ENCODE results near the gene NUP133.
A peak's percentile ranks its signal among the peaks of the same experiment; 100 is the strongest.
"Not testable (repeated sequence)": the region's sequence is repeated elsewhere in the genome, so short reads cannot be mapped to it uniquely, and the experiment has no call there.

Gene NUP133

GRCh38 chr1:229412056-229412455, 96.1 kb downstream of the NUP133 start:
- no peak for DNase-seq (ENCODE audit: low read depth)

- no peak for DNase-seq (ENCODE audit: low read depth)
Observed at GRCh38 chr1:229411434-229412055, 96.6 kb downstream of the NUP133 start.

GRCh38 chr1:229410692-229411433, 97.3 kb downstream of the NUP133 start:
- peak; percentile 5 for DNase-seq (ENCODE audit: low read depth)

DNA sequence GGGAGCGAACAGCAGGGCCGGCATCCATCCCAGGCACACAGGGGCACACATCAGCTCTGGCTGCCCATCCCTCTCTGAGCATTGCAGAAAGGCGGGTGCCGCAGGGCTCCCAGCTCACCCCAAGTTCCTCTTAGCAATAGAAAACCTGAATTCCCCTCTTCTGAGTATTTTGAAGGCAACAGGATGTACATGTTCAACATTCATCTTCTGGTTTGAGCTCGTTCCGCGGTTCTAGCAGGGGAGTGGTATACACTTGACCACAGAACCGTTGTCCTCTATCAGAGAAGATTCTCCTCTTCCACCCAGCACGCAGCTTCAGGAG, 97.8 kb downstream of the NUP133 start:
- no peak for DNase-seq (ENCODE audit: low read depth)

- no peak for DNase-seq (ENCODE audit: low read depth)
Observed at GRCh38 chr1:229409616-229410369, 98.3 kb downstream of the NUP133 start.

DNA sequence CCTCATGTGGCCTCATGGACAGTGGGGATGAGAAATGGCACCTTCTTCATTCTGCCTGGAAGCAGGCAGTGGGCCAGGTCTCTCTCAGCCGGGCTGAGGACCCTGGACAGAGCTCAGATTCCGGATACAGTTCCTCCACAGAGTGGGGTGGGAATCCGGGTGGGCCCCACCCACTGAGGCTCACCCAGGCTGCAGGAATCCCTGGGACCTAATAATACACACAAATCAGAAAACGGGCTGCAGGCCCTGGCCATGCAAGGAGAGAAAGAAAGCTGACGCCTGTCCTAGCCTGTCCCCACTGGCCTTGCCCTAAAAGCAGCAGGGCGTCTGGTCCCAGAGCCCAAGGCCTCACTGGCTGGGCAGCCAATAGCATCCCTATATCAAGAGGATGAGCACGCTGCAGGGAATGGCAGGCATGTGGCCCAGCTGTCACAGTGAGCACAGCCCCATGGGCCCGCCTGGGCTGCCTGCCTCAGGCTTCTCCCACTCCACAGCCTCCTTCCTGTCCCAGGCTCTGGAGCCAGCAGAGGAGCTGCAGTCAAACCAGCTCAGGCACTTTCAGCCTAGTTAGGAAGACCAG, 99.6 kb downstream of the NUP133 start:
- no peak for DNase-seq (ENCODE audit: low read depth)

DNA sequence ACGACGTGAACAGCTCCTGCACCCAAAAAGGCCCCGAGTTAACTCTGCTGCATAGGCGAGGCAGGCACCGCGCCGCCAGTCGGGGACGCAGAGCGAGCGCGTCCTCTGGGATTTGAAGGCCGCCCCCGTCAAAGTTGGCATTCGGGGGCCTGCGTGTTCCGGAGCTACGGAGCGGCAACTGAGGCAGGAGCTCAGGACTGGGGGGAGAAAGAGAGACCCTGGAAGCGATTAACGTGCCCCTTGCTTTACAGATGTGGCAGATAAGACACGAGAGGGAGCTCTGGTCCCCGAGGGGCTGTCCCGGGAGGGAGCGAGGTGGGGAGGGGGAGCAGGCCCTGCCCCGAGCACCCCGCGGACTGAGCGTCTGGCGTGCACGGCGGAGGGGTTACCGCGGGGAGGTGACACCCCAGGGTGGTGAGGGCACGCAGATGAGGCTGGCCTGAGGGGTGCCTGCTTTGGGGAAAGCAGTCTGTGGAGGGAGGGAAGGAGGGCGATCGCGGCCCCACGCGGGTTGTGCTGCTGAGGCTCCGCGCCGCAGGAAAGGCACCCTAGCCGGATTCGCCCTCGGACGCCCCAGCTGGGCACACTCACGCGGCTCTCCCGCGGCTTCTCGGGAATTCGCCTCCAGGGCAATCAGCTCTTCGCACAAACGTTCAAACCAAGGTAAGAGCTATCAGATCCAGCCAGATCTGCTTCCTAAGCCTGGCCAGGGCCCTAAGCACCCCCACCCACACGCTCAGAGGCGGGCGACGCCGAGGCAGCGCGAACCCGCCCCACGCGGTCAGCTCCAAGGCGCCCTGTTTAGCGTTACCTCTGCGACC, 100.7 kb downstream of the NUP133 start:
- no peak for DNase-seq (ENCODE audit: low read depth)

GRCh38 chr1:229406798-229407197, 101.3 kb downstream of the NUP133 start:
- DNase-seq (ENCODE audit: low read depth) = no peak

GRCh38 chr1:229403573-229403972, 104.6 kb downstream of the NUP133 start:
- no peak for DNase-seq (ENCODE audit: low read depth)

- no peak for DNase-seq (ENCODE audit: low read depth)
Observed at GRCh38 chr1:229402993-229403392, 105.1 kb downstream of the NUP133 start.

- DNase-seq (ENCODE audit: low read depth) = not testable (repeated sequence)
Observed at GRCh38 chr1:229402329-229402728, 105.8 kb downstream of the NUP133 start.

DNA sequence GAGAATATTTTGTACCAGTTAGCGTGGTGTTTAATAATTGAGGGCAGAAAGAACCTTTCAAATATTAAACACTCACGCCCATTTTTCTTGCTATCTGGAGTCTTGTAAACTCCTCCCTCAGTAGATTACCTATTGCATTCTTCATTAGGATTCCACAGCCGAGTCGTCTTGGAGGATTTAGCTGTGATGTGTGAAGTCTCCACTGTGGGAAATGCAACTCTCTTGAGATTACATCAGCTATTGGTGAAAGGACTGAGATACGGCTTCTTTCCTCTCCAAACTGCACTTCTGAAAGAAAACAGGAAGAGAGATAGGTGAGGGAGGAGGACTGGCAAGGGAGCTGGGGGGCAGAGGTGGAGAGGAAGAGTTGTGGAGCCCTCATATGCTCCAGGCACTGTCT, 110.4 kb downstream of the NUP133 start:
- no peak for DNase-seq (ENCODE audit: low read depth)

DNA sequence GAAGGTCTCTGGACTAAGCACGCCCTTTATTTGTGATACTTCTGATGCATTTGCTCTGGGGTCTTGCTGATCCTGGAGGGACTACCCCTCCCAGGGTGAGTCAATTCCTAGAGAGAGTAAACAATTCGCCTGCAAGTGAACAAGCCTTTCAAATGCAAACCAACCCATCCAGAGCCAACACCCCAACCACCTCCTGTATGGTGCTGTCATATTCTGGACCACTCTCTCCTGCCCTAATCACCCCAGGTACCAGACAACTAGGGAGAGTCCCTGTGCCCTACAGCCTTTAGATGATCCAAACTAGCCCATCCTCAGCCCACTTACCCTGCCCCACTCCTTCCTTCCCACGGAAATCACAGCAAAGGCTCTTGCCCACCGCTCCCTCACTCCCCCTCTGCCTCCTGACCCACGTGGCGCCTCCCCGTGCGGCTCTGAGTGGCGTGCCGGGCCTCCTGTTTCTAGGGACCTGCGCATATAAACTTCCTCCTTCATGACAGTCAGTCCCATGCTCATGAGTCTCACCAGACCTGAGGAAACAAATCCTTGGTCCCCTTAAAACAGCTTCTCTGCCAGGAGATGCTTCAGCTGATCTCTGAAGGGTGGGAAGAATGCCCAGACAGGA, 111.4 kb downstream of the NUP133 start:
- DNase-seq (ENCODE audit: low read depth) = no peak

DNA sequence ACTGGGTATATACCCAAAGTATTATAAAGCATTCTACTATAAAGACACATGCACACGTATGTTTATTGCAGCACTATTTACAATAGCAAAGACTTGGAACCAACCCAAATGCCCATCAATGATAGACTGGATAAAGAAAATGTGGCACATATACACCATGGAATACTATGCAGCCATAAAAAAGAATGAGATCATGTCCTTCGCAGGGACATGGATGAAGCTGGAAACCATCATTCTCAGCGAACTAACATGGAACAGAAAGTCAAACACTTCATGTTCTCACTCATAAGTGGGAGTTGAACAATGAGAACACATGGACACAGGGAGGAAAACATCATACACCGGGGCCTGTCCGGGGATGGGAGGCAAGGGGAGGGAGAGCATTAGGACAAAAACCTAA, 113.6 kb downstream of the NUP133 start:
- DNase-seq (ENCODE audit: low read depth) = not testable (repeated sequence)

DNA sequence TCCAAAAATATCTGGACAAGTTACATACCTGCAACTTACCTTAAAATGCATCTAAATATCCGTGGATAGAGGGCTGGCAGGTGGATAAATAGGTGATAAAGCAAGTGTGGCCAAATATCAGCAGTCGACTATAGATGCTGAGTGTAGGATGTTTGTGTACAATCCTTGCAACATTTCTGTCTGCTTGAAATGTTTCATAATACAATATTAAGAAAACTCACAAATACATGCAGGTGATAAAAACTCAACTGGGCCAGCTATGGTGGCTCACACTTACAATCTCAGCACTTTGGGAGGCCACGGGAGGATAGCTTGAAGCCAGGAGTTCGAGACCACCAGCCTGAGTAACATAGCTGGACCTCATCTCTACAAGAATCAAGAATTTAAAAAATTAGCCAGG, 115.2 kb downstream of the NUP133 start:
- DNase-seq (ENCODE audit: low read depth) = no peak

All from fibroblast of the conjunctiva (primary cell).